Measurements from ENCODE around the gene LMO7.
"Not testable (repeated sequence)": the region's sequence is repeated elsewhere in the genome, so short reads cannot be mapped to it uniquely, and the experiment has no call there.

The LMO7 gene

DNA sequence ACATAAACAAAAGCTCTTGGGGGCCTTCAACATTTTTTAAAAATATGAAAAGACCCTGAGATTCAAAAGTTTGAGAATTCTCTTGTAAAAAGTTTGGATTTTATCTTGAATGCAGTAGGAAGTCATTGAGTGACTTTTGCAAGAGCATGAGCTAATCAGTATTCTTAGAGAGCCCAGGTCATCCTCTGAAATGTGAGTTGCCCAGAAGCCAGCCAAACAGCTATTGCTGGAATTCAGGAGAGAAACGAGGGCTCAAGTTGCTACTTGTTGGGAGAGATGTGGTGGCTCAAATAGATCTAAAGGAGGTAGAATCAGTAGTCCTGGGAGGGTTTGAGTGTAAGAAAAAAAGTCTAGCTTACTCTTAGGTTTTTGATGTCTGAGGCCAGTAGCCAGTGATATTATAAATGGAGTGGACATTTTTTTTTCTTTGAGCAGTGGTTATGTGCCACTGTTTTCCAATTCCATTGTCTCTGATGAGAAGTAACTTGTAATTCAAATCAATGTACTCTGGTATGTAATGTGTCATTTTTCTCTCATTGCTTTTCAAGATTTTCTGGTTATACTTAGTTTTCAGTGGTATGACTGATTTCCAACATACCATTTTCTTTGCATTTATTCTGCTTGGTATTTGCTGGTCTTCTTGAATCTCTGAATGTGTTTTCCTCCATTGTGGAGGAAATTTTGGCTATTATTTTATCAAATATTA, 30.7 kb downstream of the LMO7 start:
- Histone ChIP-seq H3K9me3 (ENCODE audit: control insufficient read depth in 1 of 2, low read length in 2 of 2) (no peaks in the 10 kb centered on the region), H3K27me3 (ENCODE audit: control insufficient read depth in 1 of 2, insufficient read depth in 2 of 2, low read length in 2 of 2) (no peaks in the 10 kb centered on the region), H3K4me1 (ENCODE audit: control insufficient read depth in 1 of 2, insufficient read depth in 2 of 2, low read length in 2 of 2) (no peaks in the 10 kb centered on the region), H3K4me3 (ENCODE audit: low read depth in 1 of 2, low read length in 2 of 2) (no peak overlapping the region), H3K27ac (ENCODE audit: low read depth, low read length) (no peak overlapping the region), H3K36me3 (ENCODE audit: control insufficient read depth in 1 of 2, insufficient read depth in 2 of 2, low read length in 2 of 2) (no peaks in the 10 kb centered on the region), H3K9ac (ENCODE audit: low read depth in 1 of 2, low read length in 2 of 2) (no peak overlapping the region)

DNA sequence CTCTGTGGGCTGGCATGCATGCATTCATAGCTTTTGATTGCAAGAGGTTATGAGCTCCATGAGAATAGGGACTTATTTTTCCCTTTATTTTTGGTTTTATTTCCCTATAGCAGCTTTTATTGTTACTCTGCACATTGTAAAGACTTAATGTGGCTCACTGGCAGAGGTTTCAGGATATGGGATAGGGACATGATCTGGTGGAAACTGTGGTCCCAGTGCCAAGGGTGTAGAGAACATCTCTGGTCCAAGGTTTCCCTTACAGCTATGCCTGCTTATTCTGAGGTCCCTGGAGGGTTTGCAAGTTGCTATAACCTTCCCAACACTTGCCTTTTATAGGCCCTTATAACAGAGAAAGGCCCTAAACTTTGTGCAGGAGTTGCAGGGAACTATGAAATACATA, 33.6 kb downstream of the LMO7 start:
- H3K4me1 ChIP-seq (ENCODE audit: control insufficient read depth in 1 of 2, insufficient read depth in 2 of 2, low read length in 2 of 2) = no peaks in the 10 kb centered on the region
- H3K36me3 ChIP-seq (ENCODE audit: control insufficient read depth in 1 of 2, insufficient read depth in 2 of 2, low read length in 2 of 2) = no peaks in the 10 kb centered on the region
- H3K9me3 ChIP-seq (ENCODE audit: control insufficient read depth in 1 of 2, low read length in 2 of 2) = no peaks in the 10 kb centered on the region
- no peak overlapping the region for H3K9ac ChIP-seq (ENCODE audit: low read depth in 1 of 2, low read length in 2 of 2)
- H3K27ac ChIP-seq (ENCODE audit: low read depth, low read length) = no peak overlapping the region
- H3K4me3 ChIP-seq (ENCODE audit: low read depth in 1 of 2, low read length in 2 of 2) = no peak overlapping the region
- no peaks in the 10 kb centered on the region for H3K27me3 ChIP-seq (ENCODE audit: control insufficient read depth in 1 of 2, insufficient read depth in 2 of 2, low read length in 2 of 2)

- H3K27ac ChIP-seq (ENCODE audit: low read depth, low read length) = no peak overlapping the region
- H3K9me3 ChIP-seq (ENCODE audit: control insufficient read depth in 1 of 2, low read length in 2 of 2) = no peaks in the 10 kb centered on the region
- H3K36me3 ChIP-seq (ENCODE audit: control insufficient read depth in 1 of 2, insufficient read depth in 2 of 2, low read length in 2 of 2) = no peaks in the 10 kb centered on the region
- H3K4me1 ChIP-seq (ENCODE audit: control insufficient read depth in 1 of 2, insufficient read depth in 2 of 2, low read length in 2 of 2) = no peaks in the 10 kb centered on the region
- no peak overlapping the region for H3K9ac ChIP-seq (ENCODE audit: low read depth in 1 of 2, low read length in 2 of 2)
- no peak overlapping the region for H3K4me3 ChIP-seq (ENCODE audit: low read depth in 1 of 2, low read length in 2 of 2)
- no peaks in the 10 kb centered on the region for H3K27me3 ChIP-seq (ENCODE audit: control insufficient read depth in 1 of 2, insufficient read depth in 2 of 2, low read length in 2 of 2)
Observed at GRCh38 chr13:75670496-75670895, 34.4 kb downstream of the LMO7 start.

- Histone ChIP-seq H3K36me3 (ENCODE audit: control insufficient read depth in 1 of 2, insufficient read depth in 2 of 2, low read length in 2 of 2) (no peaks in the 10 kb centered on the region), H3K27ac (ENCODE audit: low read depth, low read length) (no peak overlapping the region), H3K4me3 (ENCODE audit: low read depth in 1 of 2, low read length in 2 of 2) (no peak overlapping the region), H3K9ac (ENCODE audit: low read depth in 1 of 2, low read length in 2 of 2) (no peak overlapping the region), H3K27me3 (ENCODE audit: control insufficient read depth in 1 of 2, insufficient read depth in 2 of 2, low read length in 2 of 2) (no peaks in the 10 kb centered on the region), H3K4me1 (ENCODE audit: control insufficient read depth in 1 of 2, insufficient read depth in 2 of 2, low read length in 2 of 2) (no peaks in the 10 kb centered on the region), H3K9me3 (ENCODE audit: control insufficient read depth in 1 of 2, low read length in 2 of 2) (no peaks in the 10 kb centered on the region)
Observed at GRCh38 chr13:75675421-75675820, 39.3 kb downstream of the LMO7 start.

- Histone ChIP-seq H3K27me3 (ENCODE audit: control insufficient read depth in 1 of 2, insufficient read depth in 2 of 2, low read length in 2 of 2) (no peaks in the 10 kb centered on the region), H3K4me1 (ENCODE audit: control insufficient read depth in 1 of 2, insufficient read depth in 2 of 2, low read length in 2 of 2) (no peaks in the 10 kb centered on the region), H3K9ac (ENCODE audit: low read depth in 1 of 2, low read length in 2 of 2) (no peak overlapping the region), H3K27ac (ENCODE audit: low read depth, low read length) (no peak overlapping the region), H3K9me3 (ENCODE audit: control insufficient read depth in 1 of 2, low read length in 2 of 2) (no peaks in the 10 kb centered on the region), H3K4me3 (ENCODE audit: low read depth in 1 of 2, low read length in 2 of 2) (no peak overlapping the region), H3K36me3 (ENCODE audit: control insufficient read depth in 1 of 2, insufficient read depth in 2 of 2, low read length in 2 of 2) (no peaks in the 10 kb centered on the region)
Observed at GRCh38 chr13:75679459-75679858, 43.3 kb downstream of the LMO7 start.

GRCh38 chr13:75680251-75680650, 44.1 kb downstream of the LMO7 start:
- not testable (repeated sequence) for H3K36me3 ChIP-seq (ENCODE audit: control insufficient read depth in 1 of 2, insufficient read depth in 2 of 2, low read length in 2 of 2); H3K4me1 ChIP-seq (ENCODE audit: control insufficient read depth in 1 of 2, insufficient read depth in 2 of 2, low read length in 2 of 2); H3K9me3 ChIP-seq (ENCODE audit: control insufficient read depth in 1 of 2, low read length in 2 of 2); H3K27ac ChIP-seq (ENCODE audit: low read depth, low read length); H3K4me3 ChIP-seq (ENCODE audit: low read depth in 1 of 2, low read length in 2 of 2); H3K27me3 ChIP-seq (ENCODE audit: control insufficient read depth in 1 of 2, insufficient read depth in 2 of 2, low read length in 2 of 2); H3K9ac ChIP-seq (ENCODE audit: low read depth in 1 of 2, low read length in 2 of 2)

GRCh38 chr13:75682326-75682725, 46.2 kb downstream of the LMO7 start:
- Histone ChIP-seq H3K27me3 (ENCODE audit: control insufficient read depth in 1 of 2, insufficient read depth in 2 of 2, low read length in 2 of 2) (no peaks in the 10 kb centered on the region), H3K4me1 (ENCODE audit: control insufficient read depth in 1 of 2, insufficient read depth in 2 of 2, low read length in 2 of 2) (no peaks in the 10 kb centered on the region), H3K9ac (ENCODE audit: low read depth in 1 of 2, low read length in 2 of 2) (no peak overlapping the region), H3K27ac (ENCODE audit: low read depth, low read length) (no peak overlapping the region), H3K9me3 (ENCODE audit: control insufficient read depth in 1 of 2, low read length in 2 of 2) (no peaks in the 10 kb centered on the region), H3K4me3 (ENCODE audit: low read depth in 1 of 2, low read length in 2 of 2) (no peak overlapping the region), H3K36me3 (ENCODE audit: control insufficient read depth in 1 of 2, insufficient read depth in 2 of 2, low read length in 2 of 2) (no peaks in the 10 kb centered on the region)

DNA sequence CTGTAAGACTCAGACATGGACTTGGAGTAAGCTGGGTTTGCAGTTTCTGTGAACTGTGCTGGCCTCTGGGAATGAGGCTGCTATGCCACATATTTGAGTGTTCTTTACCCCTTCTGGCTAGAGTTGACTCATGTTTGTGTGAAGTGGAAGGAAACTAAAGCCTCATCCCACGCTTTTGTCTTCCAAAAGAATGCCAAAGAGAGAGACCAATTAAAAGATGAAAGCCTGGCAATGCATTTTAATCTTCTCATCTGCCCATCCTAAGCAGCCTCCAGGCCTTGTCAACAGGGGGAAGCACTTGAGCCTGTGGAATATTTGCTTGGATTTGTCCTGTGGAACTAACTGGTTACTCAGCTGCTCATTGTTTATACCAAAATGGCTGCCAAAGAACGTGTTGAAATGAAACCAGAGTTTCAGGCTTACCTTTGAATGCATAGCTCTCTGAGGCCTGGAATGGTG, 49.1 kb downstream of the LMO7 start:
- Histone ChIP-seq H3K4me1 (ENCODE audit: control insufficient read depth in 1 of 2, insufficient read depth in 2 of 2, low read length in 2 of 2) (no peaks in the 10 kb centered on the region), H3K36me3 (ENCODE audit: control insufficient read depth in 1 of 2, insufficient read depth in 2 of 2, low read length in 2 of 2) (no peaks in the 10 kb centered on the region), H3K27me3 (ENCODE audit: control insufficient read depth in 1 of 2, insufficient read depth in 2 of 2, low read length in 2 of 2) (no peaks in the 10 kb centered on the region), H3K9me3 (ENCODE audit: control insufficient read depth in 1 of 2, low read length in 2 of 2) (no peaks in the 10 kb centered on the region), H3K27ac (ENCODE audit: low read depth, low read length) (no peak overlapping the region), H3K9ac (ENCODE audit: low read depth in 1 of 2, low read length in 2 of 2) (no peak overlapping the region), H3K4me3 (ENCODE audit: low read depth in 1 of 2, low read length in 2 of 2) (no peak overlapping the region)

- no peak overlapping the region for H3K9ac ChIP-seq (ENCODE audit: low read depth in 1 of 2, low read length in 2 of 2)
- H3K9me3 ChIP-seq (ENCODE audit: control insufficient read depth in 1 of 2, low read length in 2 of 2) = no peaks in the 10 kb centered on the region
- no peak overlapping the region for H3K27ac ChIP-seq (ENCODE audit: low read depth, low read length)
- H3K36me3 ChIP-seq (ENCODE audit: control insufficient read depth in 1 of 2, insufficient read depth in 2 of 2, low read length in 2 of 2) = no peaks in the 10 kb centered on the region
- H3K4me3 ChIP-seq (ENCODE audit: low read depth in 1 of 2, low read length in 2 of 2) = no peak overlapping the region
- no peaks in the 10 kb centered on the region for H3K27me3 ChIP-seq (ENCODE audit: control insufficient read depth in 1 of 2, insufficient read depth in 2 of 2, low read length in 2 of 2)
- H3K4me1 ChIP-seq (ENCODE audit: control insufficient read depth in 1 of 2, insufficient read depth in 2 of 2, low read length in 2 of 2) = no peaks in the 10 kb centered on the region
Observed at GRCh38 chr13:75687150-75687763, 51.1 kb downstream of the LMO7 start.

DNA sequence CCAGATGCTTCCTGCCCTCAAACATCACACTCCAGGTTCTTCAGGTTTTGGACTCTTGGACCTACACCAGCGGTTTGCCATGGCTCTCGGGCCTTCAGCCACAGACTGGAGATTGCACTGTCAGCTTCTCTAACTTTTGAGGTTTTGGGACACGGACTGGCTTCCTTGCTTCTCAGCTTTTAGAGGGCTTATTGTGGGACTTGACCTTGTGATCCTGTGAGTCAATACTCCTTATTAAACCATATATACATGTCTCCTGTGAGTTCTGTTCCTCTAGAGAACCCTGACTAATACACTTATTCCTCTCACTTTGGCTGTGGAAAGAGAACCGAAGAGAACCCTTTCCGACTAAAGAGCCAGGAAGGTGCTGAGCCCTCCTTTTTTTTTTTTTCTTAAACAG, 53.6 kb downstream of the LMO7 start:
- peaks cover 3 to 4% of the 10 kb centered on the region in 2 donors for H3K4me1 ChIP-seq (ENCODE audit: control insufficient read depth in 1 of 2, insufficient read depth in 2 of 2, low read length in 2 of 2)
- no peaks in the 10 kb centered on the region for H3K9me3 ChIP-seq (ENCODE audit: control insufficient read depth in 1 of 2, low read length in 2 of 2)
- H3K9ac ChIP-seq (ENCODE audit: low read depth in 1 of 2, low read length in 2 of 2) = no peak overlapping the region
- no peak overlapping the region for H3K4me3 ChIP-seq (ENCODE audit: low read depth in 1 of 2, low read length in 2 of 2)
- no peaks in the 10 kb centered on the region for H3K27me3 ChIP-seq (ENCODE audit: control insufficient read depth in 1 of 2, insufficient read depth in 2 of 2, low read length in 2 of 2)
- H3K27ac ChIP-seq (ENCODE audit: low read depth, low read length) = no peak overlapping the region
- no peaks in the 10 kb centered on the region for H3K36me3 ChIP-seq (ENCODE audit: control insufficient read depth in 1 of 2, insufficient read depth in 2 of 2, low read length in 2 of 2)

Measured in duodenal mucosa (tissue), 2 donors.